HG03025 (cell line): ENCODE measurements around the gene UEVLD.
"Not testable (repeated sequence)": the region's sequence is repeated elsewhere in the genome, so short reads cannot be mapped to it uniquely, and the experiment has no call there.

ENCODE experiments used
- ATAC-seq: cut with Tn5 transposase; IDR thresholded peaks from one replicate; pipeline ENCODE4 v1.9.1; 2021; ENCODE audit warnings: mild to moderate bottlenecking, moderate library complexity; ENCODE audit not compliant: unreplicated experiment, low FRiP score

UEVLD gene

GRCh38 chr11:18588297-18589252 lies at the start of gene UEVLD:
UEVLD (minus strand) TSS chr11:18588734; CDS start chr11:18588654, 80 bp downstream.
- ATAC-seq: peak; percentile 57

- ATAC-seq: peak; percentile 97
Observed at GRCh38 chr11:18634140-18635032, 45.9 kb upstream of the UEVLD start, which contains the start of gene SPTY2D1. SPTY2D1 (minus strand) TSS chr11:18634342; CDS start chr11:18634257, 85 bp downstream.

GRCh38 chr11:18633256-18634139 lies 45.0 kb upstream of the UEVLD start:
- peak; percentile 46 for ATAC-seq

GRCh38 chr11:18632841-18633240 lies 44.3 kb upstream of the UEVLD start:
- no peak for ATAC-seq

DNA sequence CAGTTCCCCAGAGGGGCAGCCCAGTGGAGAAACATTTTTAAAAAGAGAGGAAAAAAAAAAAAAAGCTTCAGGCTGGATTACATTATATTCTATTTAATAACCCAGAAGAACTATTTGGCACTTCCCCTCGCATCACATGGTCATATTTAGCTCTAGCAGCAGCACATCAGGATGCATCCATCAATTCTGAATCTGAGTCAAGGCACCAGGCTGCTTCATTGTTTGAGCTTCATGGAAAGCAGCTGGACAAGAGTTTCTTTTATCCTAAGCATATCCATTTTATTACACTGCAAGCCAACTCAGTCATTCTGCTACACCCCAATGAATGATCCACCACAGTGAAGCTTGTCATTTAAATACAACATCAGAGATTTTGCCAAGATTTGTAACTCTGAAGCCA lies 35.6 kb upstream of the UEVLD start:
- no peak for ATAC-seq

DNA sequence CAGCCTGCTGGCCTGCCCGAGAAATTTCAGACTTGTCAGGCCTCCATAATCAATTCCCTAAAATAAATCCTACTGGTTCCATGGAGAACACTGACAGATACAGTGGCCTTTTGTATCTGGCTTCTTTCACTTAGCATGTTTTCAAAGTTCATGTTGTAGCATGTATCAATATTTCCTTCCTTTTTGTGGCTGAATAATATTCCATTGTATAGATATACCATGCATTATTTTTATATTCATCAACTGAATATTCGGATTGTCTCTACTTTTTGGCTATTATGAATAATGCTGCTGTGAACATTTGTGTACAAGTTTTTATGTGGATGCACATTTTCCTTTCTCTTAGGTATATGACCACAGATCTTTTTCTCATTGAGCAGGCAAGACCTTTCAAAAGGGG lies 35.2 kb upstream of the UEVLD start:
- ATAC-seq: no peak

DNA sequence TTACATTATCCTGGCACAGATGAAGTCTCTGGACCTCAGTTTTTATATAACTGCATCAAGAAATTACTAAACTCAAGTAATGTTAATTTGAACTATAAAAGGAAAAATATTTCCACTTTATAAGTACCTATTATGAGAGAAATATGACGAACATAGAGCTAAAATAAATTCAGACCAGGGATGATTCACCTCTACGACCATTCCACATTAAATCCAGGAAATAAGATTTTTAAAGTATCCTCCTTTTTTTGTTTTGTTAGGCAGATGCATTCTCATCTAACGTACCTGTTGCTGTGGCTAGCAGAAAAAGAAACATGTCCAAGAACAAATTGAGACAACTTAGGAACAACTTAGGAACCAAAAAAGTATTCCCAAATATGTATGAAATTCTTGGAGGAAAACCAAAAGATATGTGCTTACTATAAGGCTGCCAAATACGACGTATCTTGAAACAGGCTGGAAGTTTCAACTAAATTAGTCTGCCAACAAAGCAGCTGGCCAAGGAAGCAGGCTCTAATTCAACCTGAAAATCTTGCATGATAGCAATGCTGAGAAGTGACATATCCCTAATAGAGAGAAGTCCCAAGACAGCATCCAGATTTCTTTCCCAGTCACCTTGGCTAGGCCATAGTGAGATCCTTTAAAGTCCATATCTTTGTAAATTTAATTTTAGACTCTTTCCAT lies 29.9 kb upstream of the UEVLD start:
- no peak for ATAC-seq

DNA sequence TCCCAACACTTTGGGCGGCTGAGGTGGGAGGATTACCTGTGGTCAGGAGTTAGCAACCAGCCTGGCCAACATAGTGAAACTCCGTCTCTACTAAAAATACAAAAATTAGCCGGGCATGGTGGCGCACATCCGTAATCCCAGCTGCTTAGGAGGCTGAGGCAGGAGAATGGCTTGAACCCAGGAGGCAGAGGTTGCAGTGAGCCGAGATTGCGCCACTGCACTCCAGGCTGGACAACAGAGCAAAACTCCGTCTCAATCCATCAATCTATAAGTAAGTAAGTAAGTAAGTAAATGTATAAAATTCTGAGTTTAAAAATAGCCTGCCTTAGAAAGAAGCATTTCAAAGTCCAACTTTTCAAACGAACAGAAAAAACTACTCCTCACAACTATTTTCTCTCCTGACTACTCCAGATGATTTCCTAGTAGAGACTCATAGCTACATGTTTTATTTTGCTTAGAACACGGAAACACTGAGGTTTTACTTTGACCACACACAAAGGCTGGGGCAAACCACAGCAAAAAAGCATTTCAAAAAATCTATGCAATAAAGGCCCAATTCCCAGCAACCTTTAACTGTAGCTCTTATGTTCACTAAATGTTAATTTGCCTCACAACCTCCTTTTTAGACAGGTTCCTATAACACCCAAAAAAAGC lies 29.3 kb upstream of the UEVLD start:
- no peak for ATAC-seq

- ATAC-seq: peak; percentile 90
Observed at GRCh38 chr11:18615628-18616392, 27.3 kb upstream of the UEVLD start.

DNA sequence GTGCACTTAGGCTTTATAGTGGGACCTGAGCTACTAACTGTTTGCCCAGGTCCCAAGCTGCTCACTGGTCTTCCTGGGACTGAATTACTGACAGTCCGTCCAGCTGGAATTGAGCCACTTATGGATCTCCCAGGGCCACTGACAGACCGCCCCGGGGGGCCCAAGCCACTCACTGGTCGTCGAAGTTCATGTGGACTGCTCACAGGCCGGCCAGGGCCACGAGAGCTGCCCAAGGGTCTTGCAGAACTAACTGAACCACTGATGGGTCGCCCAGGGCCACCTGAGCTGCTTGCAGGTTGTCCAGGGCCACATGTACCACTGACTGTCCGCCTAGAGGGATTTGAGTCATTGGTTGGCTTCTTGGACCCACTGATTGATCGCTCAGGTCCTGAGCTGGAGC lies 26.1 kb upstream of the UEVLD start:
- no peak for ATAC-seq

DNA sequence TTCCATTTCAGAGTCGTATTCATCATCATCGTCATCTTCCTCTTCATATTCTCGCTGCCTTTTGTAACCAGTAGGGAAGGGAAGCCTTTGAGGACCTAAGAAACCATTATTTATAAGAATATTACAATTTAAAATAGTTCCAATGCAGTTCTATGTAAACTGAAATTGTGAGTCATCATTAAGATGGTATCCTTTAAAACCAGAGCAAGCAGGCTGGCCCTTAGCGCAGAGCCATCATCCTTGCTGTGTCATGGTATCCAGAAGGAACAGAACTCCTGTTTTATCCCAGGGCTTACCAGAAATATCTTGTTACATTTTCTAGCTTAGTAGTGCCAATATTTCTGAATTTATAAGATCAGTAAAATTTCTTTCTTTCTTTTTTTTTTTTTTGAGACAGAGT lies 23.9 kb upstream of the UEVLD start:
- no peak for ATAC-seq

GRCh38 chr11:18611196-18611595 lies 22.7 kb upstream of the UEVLD start:
- no peak for ATAC-seq

GRCh38 chr11:18608376-18608775 lies 19.8 kb upstream of the UEVLD start:
- no peak for ATAC-seq

- no peak for ATAC-seq
Observed at GRCh38 chr11:18600915-18601569, 12.5 kb upstream of the UEVLD start.

- no peak for ATAC-seq
Observed at GRCh38 chr11:18599739-18600230, 11.3 kb upstream of the UEVLD start, which contains the start of gene MISFA. MISFA (plus strand) TSS chr11:18599789; CDS start chr11:18599929, 140 bp downstream.

- ATAC-seq: no peak
Observed at GRCh38 chr11:18594999-18595749, 6.6 kb upstream of the UEVLD start.

- not testable (repeated sequence) for ATAC-seq
Observed at GRCh38 chr11:18594088-18594487, 5.6 kb upstream of the UEVLD start.
